Measurements from ENCODE around the gene DNHD1.
"Not testable (repeated sequence)": the region's sequence is repeated elsewhere in the genome, so short reads cannot be mapped to it uniquely, and the experiment has no call there.

DNHD1 gene

GRCh38 chr11:6481924-6482275, 15.2 kb upstream of the DNHD1 start:
- no peak for FAIRE-seq

- no peak for FAIRE-seq
Measured at GRCh38 chr11:6482441-6482840, 14.6 kb upstream of the DNHD1 start.

GRCh38 chr11:6483015-6483414, 14.1 kb upstream of the DNHD1 start:
- no peak for FAIRE-seq

GRCh38 chr11:6485661-6486060, 11.4 kb upstream of the DNHD1 start:
- no peak for FAIRE-seq

GRCh38 chr11:6486256-6486655, 10.8 kb upstream of the DNHD1 start:
- FAIRE-seq = no peak

- FAIRE-seq = no peak
Measured at GRCh38 chr11:6486938-6487337, 10.1 kb upstream of the DNHD1 start.

- FAIRE-seq = no peak
Measured at GRCh38 chr11:6488342-6488741, 8.7 kb upstream of the DNHD1 start.

- FAIRE-seq = no peak
Measured at GRCh38 chr11:6488821-6489220, 8.3 kb upstream of the DNHD1 start.

- no peak for FAIRE-seq
Measured at GRCh38 chr11:6489306-6489705, 7.8 kb upstream of the DNHD1 start.

GRCh38 chr11:6498121-6498520, 1.0 kb downstream of the DNHD1 start:
- FAIRE-seq = no peak

GRCh38 chr11:6498544-6498943, 1.5 kb downstream of the DNHD1 start:
- no peak for FAIRE-seq

GRCh38 chr11:6502382-6502781, 5.3 kb downstream of the DNHD1 start:
- no peak for FAIRE-seq

GRCh38 chr11:6504166-6504565, 7.1 kb downstream of the DNHD1 start:
- FAIRE-seq = no peak

GRCh38 chr11:6505577-6506240, 8.6 kb downstream of the DNHD1 start:
- FAIRE-seq = peak; percentile 61

- no peak for FAIRE-seq
Measured at GRCh38 chr11:6516865-6517264, 19.8 kb downstream of the DNHD1 start.

GRCh38 chr11:6520265-6520664, 23.2 kb downstream of the DNHD1 start:
- FAIRE-seq = no peak

- not testable (repeated sequence) for FAIRE-seq
Measured at GRCh38 chr11:6521946-6522345, 24.9 kb downstream of the DNHD1 start.

GRCh38 chr11:6523253-6523652, 26.2 kb downstream of the DNHD1 start:
- no peak for FAIRE-seq

GRCh38 chr11:6526411-6527135, 29.5 kb downstream of the DNHD1 start:
- no peak for FAIRE-seq

- FAIRE-seq = no peak
Measured at GRCh38 chr11:6529266-6529665, 32.2 kb downstream of the DNHD1 start.

GRCh38 chr11:6530848-6531247, 33.8 kb downstream of the DNHD1 start:
- FAIRE-seq = no peak

GRCh38 chr11:6531267-6531752, 34.2 kb downstream of the DNHD1 start:
- FAIRE-seq = no peak

- no peak for FAIRE-seq
Measured at GRCh38 chr11:6538456-6538855, 41.4 kb downstream of the DNHD1 start.

- FAIRE-seq = no peak
Measured at GRCh38 chr11:6538945-6539344, 41.9 kb downstream of the DNHD1 start.
